NCI-H2107 (cell line): ENCODE measurements around the gene ARMC7.
"Not testable (repeated sequence)": the region's sequence is repeated elsewhere in the genome, so short reads cannot be mapped to it uniquely, and the experiment has no call there.

Source experiments
- DNase-seq: peaks from one replicate; lab custom pipeline; 2025; lab: John Stamatoyannopoulos, UW

ARMC7 gene

GRCh38 chr17:75102385-75102821, 7.4 kb upstream of the ARMC7 start:
- no peak for DNase-seq

- no peak for DNase-seq
Measured at GRCh38 chr17:75103601-75104554, 5.9 kb upstream of the ARMC7 start.

GRCh38 chr17:75105126-75106080, 4.4 kb upstream of the ARMC7 start:
- DNase-seq = no peak

- DNase-seq = no peak
Measured at GRCh38 chr17:75108193-75108592, 1.6 kb upstream of the ARMC7 start.

- DNase-seq = no peak
Measured at GRCh38 chr17:75109046-75109406, 743 bp upstream of the ARMC7 start.

- DNase-seq = no peak
Measured at GRCh38 chr17:75110234-75110937, 617 bp downstream of the ARMC7 start.

GRCh38 chr17:75111777-75112335, 2.1 kb downstream of the ARMC7 start:
- no peak for DNase-seq

GRCh38 chr17:75113798-75114551, 4.2 kb downstream of the ARMC7 start:
- DNase-seq = peak; percentile 78

- DNase-seq = no peak
Measured at GRCh38 chr17:75114552-75115314, 5.0 kb downstream of the ARMC7 start.

- DNase-seq = no peak
Measured at GRCh38 chr17:75115555-75115954, 5.8 kb downstream of the ARMC7 start.

GRCh38 chr17:75116737-75117136, 7.0 kb downstream of the ARMC7 start:
- DNase-seq = no peak

GRCh38 chr17:75118307-75118706, 8.5 kb downstream of the ARMC7 start:
- no peak for DNase-seq

- DNase-seq = peak; percentile 47
Measured at GRCh38 chr17:75124041-75124818, 14.5 kb downstream of the ARMC7 start.

- no peak for DNase-seq
Measured at GRCh38 chr17:75124819-75125162, 15.0 kb downstream of the ARMC7 start.

- no peak for DNase-seq
Measured at GRCh38 chr17:75125984-75126383, 16.2 kb downstream of the ARMC7 start.

GRCh38 chr17:75126954-75127353, 17.2 kb downstream of the ARMC7 start:
- DNase-seq = no peak

- not testable (repeated sequence) for DNase-seq
Measured at GRCh38 chr17:75127936-75128335, 18.2 kb downstream of the ARMC7 start.

- DNase-seq = no peak
Measured at GRCh38 chr17:75128694-75129505, 19.1 kb downstream of the ARMC7 start.

- DNase-seq = no peak
Measured at GRCh38 chr17:75129576-75129975, 19.8 kb downstream of the ARMC7 start.
